ENCODE results near the gene CAGE1. TPM values are rescaled to one million over a fixed set of nuclear protein-coding genes. Genes with fewer than 3 reads are reported as not detected.
A peak's percentile ranks its signal among the peaks of the same experiment; 100 is the strongest.

Gene CAGE1
- polyA plus RNA-seq, 1 donor (not counting 4 experiments of a cell fraction or from before 2014, with no cell fraction given), result 0.04 TPM

- no peaks in the 10 kb centered on the region for H3K27me3 ChIP-seq (ENCODE audit: control insufficient read depth, extremely low read depth, insufficient read depth, low read length)
- H3K9me1 ChIP-seq (ENCODE audit: control insufficient read depth, extremely low read depth, insufficient read depth, low read length), result no peaks in the 10 kb centered on the region
- DNase-seq (ENCODE audit: low read depth, low spot score) (no peak), FAIRE-seq (no peak)
- no peak overlapping the region for H3K4me2 ChIP-seq (ENCODE audit: control insufficient read depth, extremely low read depth, insufficient read depth, low read depth, low read length)
- H3K9ac ChIP-seq (ENCODE audit: control insufficient read depth, extremely low read depth, insufficient read depth, low read length), result no peak overlapping the region
- H3K9me3 ChIP-seq (ENCODE audit: control insufficient read depth, low read depth, low read length), result no peaks in the 10 kb centered on the region
- no peaks in the 10 kb centered on the region for H4K20me1 ChIP-seq (ENCODE audit: control insufficient read depth, extremely low read depth, insufficient read depth, low read length)
- TF ChIP-seq EZH2 (IDR thresholded peaks at IDR 0.05; ENCODE audit: low read length) (no peak), CTCF (optimal IDR thresholded peaks at IDR 0.05 in 1 of 3, IDR thresholded peaks at IDR 0.05 in 1 of 3, conservative IDR thresholded peaks at IDR 0.05 in 1 of 3; ENCODE audit: extremely low read depth in 1 of 3, insufficient read depth in 2 of 3, low read length in 3 of 3) (no peak)
- no peak overlapping the region for H3K27ac ChIP-seq (ENCODE audit: control insufficient read depth, insufficient read depth, low read length)
- no peaks in the 10 kb centered on the region for H3K4me1 ChIP-seq (ENCODE audit: control insufficient read depth, extremely low read depth, insufficient read depth, low read length)
- H2AFZ ChIP-seq (ENCODE audit: control insufficient read depth, low read length), result no peak overlapping the region
- dilution Hi-C loops (cut with MboI; ENCODE audit: extremely low pct_ligation_motif_present, low sequenced_read_pairs), result no loop called here
- no peaks in the 10 kb centered on the region for H3K36me3 ChIP-seq (ENCODE audit: control insufficient read depth in 2 of 2, extremely low read depth in 1 of 2, insufficient read depth in 2 of 2, low read length in 2 of 2)
- no peak overlapping the region for H3K4me3 ChIP-seq (ENCODE audit: control insufficient read depth in 2 of 3, extremely low read depth in 1 of 3, insufficient read depth in 2 of 3, low read depth in 1 of 3, low read length in 3 of 3)
- H3K79me2 ChIP-seq (ENCODE audit: control insufficient read depth, insufficient read depth, low read length), result no peaks in the 10 kb centered on the region
Measured at GRCh38 chr6:7438011-7438410, 48.5 kb upstream of the CAGE1 start.

DNA sequence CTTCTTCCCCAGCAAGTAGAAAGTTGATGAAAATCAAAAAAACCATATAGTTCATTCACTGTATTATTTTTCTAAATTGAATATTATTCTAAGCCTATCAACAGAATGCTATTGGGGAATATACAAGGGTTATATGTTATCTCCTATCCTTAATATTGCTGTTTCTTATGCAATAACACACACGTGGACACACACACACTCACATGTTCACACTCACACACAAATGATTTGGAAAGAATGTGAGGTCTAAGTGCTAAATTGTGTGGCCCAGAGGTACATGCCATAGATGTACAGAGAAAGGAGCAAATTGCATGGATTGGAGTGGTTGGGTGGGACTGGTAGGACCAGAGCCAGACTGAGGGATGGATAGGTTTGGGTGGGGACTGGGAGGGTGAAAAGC lies 45.1 kb upstream of the CAGE1 start:
- H3K9me3 ChIP-seq (ENCODE audit: control insufficient read depth, low read depth, low read length), result no peaks in the 10 kb centered on the region
- no peak overlapping the region for H3K4me3 ChIP-seq (ENCODE audit: control insufficient read depth in 2 of 3, extremely low read depth in 1 of 3, insufficient read depth in 2 of 3, low read depth in 1 of 3, low read length in 3 of 3)
- TF ChIP-seq EZH2 (IDR thresholded peaks at IDR 0.05; ENCODE audit: low read length) (no peak), CTCF (optimal IDR thresholded peaks at IDR 0.05 in 1 of 3, IDR thresholded peaks at IDR 0.05 in 1 of 3, conservative IDR thresholded peaks at IDR 0.05 in 1 of 3; ENCODE audit: extremely low read depth in 1 of 3, insufficient read depth in 2 of 3, low read length in 3 of 3) (no peak)
- H4K20me1 ChIP-seq (ENCODE audit: control insufficient read depth, extremely low read depth, insufficient read depth, low read length), result no peaks in the 10 kb centered on the region
- DNase-seq (ENCODE audit: low read depth, low spot score), result no peak
- no peaks in the 10 kb centered on the region for H3K4me1 ChIP-seq (ENCODE audit: control insufficient read depth, extremely low read depth, insufficient read depth, low read length)
- no peaks in the 10 kb centered on the region for H3K79me2 ChIP-seq (ENCODE audit: control insufficient read depth, insufficient read depth, low read length)
- H2AFZ ChIP-seq (ENCODE audit: control insufficient read depth, low read length), result no peak overlapping the region
- no peak overlapping the region for H3K9ac ChIP-seq (ENCODE audit: control insufficient read depth, extremely low read depth, insufficient read depth, low read length)
- dilution Hi-C loops (cut with MboI; ENCODE audit: extremely low pct_ligation_motif_present, low sequenced_read_pairs), result no loop called here
- peak; percentile 29 for FAIRE-seq
- H3K27ac ChIP-seq (ENCODE audit: control insufficient read depth, insufficient read depth, low read length), result no peak overlapping the region
- H3K9me1 ChIP-seq (ENCODE audit: control insufficient read depth, extremely low read depth, insufficient read depth, low read length), result no peaks in the 10 kb centered on the region
- no peak overlapping the region for H3K4me2 ChIP-seq (ENCODE audit: control insufficient read depth, extremely low read depth, insufficient read depth, low read depth, low read length)
- no peaks in the 10 kb centered on the region for H3K36me3 ChIP-seq (ENCODE audit: control insufficient read depth in 2 of 2, extremely low read depth in 1 of 2, insufficient read depth in 2 of 2, low read length in 2 of 2)
- no peaks in the 10 kb centered on the region for H3K27me3 ChIP-seq (ENCODE audit: control insufficient read depth, extremely low read depth, insufficient read depth, low read length)

Measured in keratinocyte (primary cell).